Uterus (tissue), 2 donors: ENCODE data around the gene TEK.
"Not testable (repeated sequence)": the region's sequence is repeated elsewhere in the genome, so short reads cannot be mapped to it uniquely, and the experiment has no call there.

Source experiments
- CTCF ChIP-seq, 4 experiments: fragments of 200-600 bp in 2 of 4; fragments of 450-650 bp in 2 of 4; sonication (generic) in 2 of 4; IDR thresholded peaks; one replicate each; pipeline ENCODE4 v1.5.1; 2016 to 2019; ENCODE audit warnings: antibody characterized with exemption in 4 of 4, mild to moderate bottlenecking in 2 of 4, moderate library complexity in 1 of 4
- POLR2A ChIP-seq, 2 donors: fragments of 450-650 bp; IDR thresholded peaks; one replicate each; pipeline ENCODE4 v1.6.1; 2016; ENCODE audit warnings: antibody characterized with exemption in 2 of 2, mild to moderate bottlenecking in 1 of 2, moderate library complexity in 1 of 2

- TF ChIP-seq CTCF, POLR2A (IDR thresholded peaks at IDR 0.05): not testable (repeated sequence)
Observed at GRCh38 chr9:27239648-27240047, 130.6 kb downstream of the TEK start.
